ENCODE measurements around the gene SENP1.

Gene SENP1

DNA sequence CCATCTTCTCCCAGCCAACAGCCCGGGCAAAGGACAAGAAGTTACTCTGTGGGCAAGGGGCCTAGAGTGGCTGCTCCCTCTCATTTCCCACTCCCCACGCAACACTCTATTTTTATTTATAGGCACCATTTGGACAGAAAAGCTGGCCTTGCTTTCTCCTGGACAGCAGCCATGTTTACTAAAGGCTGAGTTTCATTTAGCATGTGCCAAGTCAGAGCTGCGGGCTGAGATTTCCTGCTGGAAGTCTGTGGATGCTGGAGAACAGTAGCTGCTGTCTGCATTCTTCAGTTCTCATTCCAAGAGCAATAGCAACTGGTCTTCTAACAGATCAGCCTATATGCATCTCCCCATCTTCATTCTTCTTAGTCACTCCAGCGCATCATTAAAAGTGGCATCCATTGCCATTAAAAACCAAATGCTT lies 109.9 kb downstream of the SENP1 start:
- no peak overlapping the region for H3K4me3 ChIP-seq (ENCODE audit: low read depth, low read length)
- peak; percentile 87 for DNase-seq (ENCODE audit: low read depth)
- TF ChIP-seq, protein P1, sequence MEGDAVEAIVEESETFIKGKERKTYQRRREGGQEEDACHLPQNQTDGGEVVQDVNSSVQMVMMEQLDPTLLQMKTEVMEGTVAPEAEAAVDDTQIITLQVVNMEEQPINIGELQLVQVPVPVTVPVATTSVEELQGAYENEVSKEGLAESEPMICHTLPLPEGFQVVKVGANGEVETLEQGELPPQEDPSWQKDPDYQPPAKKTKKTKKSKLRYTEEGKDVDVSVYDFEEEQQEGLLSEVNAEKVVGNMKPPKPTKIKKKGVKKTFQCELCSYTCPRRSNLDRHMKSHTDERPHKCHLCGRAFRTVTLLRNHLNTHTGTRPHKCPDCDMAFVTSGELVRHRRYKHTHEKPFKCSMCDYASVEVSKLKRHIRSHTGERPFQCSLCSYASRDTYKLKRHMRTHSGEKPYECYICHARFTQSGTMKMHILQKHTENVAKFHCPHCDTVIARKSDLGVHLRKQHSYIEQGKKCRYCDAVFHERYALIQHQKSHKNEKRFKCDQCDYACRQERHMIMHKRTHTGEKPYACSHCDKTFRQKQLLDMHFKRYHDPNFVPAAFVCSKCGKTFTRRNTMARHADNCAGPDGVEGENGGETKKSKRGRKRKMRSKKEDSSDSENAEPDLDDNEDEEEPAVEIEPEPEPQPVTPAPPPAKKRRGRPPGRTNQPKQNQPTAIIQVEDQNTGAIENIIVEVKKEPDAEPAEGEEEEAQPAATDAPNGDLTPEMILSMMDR (IDR thresholded peaks at IDR 0.05; ENCODE audit: control insufficient read depth, extremely low read depth, insufficient read depth) = no peak

GRCh38 chr12:47993491-47993890 lies 112.4 kb downstream of the SENP1 start:
- TF ChIP-seq, protein P1 (IDR thresholded peaks at IDR 0.05; ENCODE audit: control insufficient read depth, extremely low read depth, insufficient read depth) = no peak

More at GRCh38 chr12:47993491-47993890, 112.4 kb downstream of the SENP1 start:
- H3K4me3 ChIP-seq (ENCODE audit: low read depth, low read length) = no peak overlapping the region
- DNase-seq (ENCODE audit: low read depth) = no peak
